H1 (cell line): Measurements from ENCODE around the gene DHCR7. TPM values are rescaled to one million over a fixed set of nuclear protein-coding genes. Genes with fewer than 3 reads are reported as not detected.

Experiments
- CTCF ChIA-PET: fragments of 300-600 bp; sonication (Branson Sonifier 250); formaldehyde crosslinking; loops from one replicate; lab custom pipeline; 2021; ENCODE audit not compliant: partially characterized antibody; lab: Charles Lee
- POLR2A ChIA-PET: fragments of 300-600 bp; sonication (Branson Sonifier 250); formaldehyde crosslinking; loops from one replicate; lab custom pipeline; 2021; ENCODE audit warnings: inconsistent platforms; ENCODE audit not compliant: partially characterized antibody; lab: Charles Lee
- DNase-seq, 2 experiments: peaks; one replicate each; pipeline versions ENCODE4 v3.0.0 to v3.0.0-alpha.2; 2010 to 2022; ENCODE audit warnings: low spot score in 2 of 2, low read depth in 1 of 2, mixed read lengths in 1 of 2
- FAIRE-seq: peaks from 2 replicates; lab custom pipeline; 2011; peaks lifted over from hg19 to GRCh38; lab: Jason Lieb, UNC
- H2AFZ ChIP-seq: 2 replicates; pipeline ENCODE4 v1.8.1; 2012; ENCODE audit warnings: low read length, inconsistent platforms
- H2AK5ac ChIP-seq: 2 replicates; pipeline ENCODE4 v1.6.1; 2013; ENCODE audit warnings: low read depth, low read length
- H2BK120ac ChIP-seq: replicated peaks from 2 replicates; pipeline ENCODE3; 2013; ENCODE audit warnings: low read depth, low read length, inconsistent platforms
- H2BK12ac ChIP-seq: 2 replicates; pipeline ENCODE4 v1.6.1; 2013; ENCODE audit warnings: low read depth, low read length
- H2BK15ac ChIP-seq: 2 replicates; pipeline ENCODE4 v1.6.1; 2013; ENCODE audit warnings: low read length
- H2BK20ac ChIP-seq: 2 replicates; pipeline ENCODE4 v1.6.1; 2013; ENCODE audit warnings: low read length
- H2BK5ac ChIP-seq: 2 replicates; pipeline ENCODE4 v1.6.1; 2013; ENCODE audit warnings: low read depth, low read length
- H3K14ac ChIP-seq: 2 replicates; pipeline ENCODE4 v1.6.1; 2013; ENCODE audit warnings: inconsistent platforms; ENCODE audit not compliant: insufficient read length
- H3K18ac ChIP-seq: 2 replicates; pipeline ENCODE4 v1.6.1; 2013; ENCODE audit warnings: low read length; ENCODE audit errors: extremely low read depth
- H3K23ac ChIP-seq: 2 replicates; pipeline ENCODE4 v1.6.1; 2013; ENCODE audit warnings: inconsistent platforms; ENCODE audit not compliant: insufficient read length
- H3K23me2 ChIP-seq: 2 replicates; pipeline ENCODE4 v1.6.1; 2013; ENCODE audit warnings: low read depth, low read length
- H3K27ac ChIP-seq: 2 replicates; pipeline ENCODE4 v1.6.1; 2011; ENCODE audit warnings: low read depth, low read length, inconsistent platforms
- H3K27me3 ChIP-seq, 4 experiments: replicated peaks in 1 of 4; 1 replicate in 1 of 4; 2 replicates in 3 of 4; pipeline versions ENCODE4 v1.6.1 to v1.8.1; 2011 to 2013; ENCODE audit warnings: low read length in 3 of 4, mild to moderate bottlenecking in 3 of 4, inconsistent platforms in 2 of 4, mixed read lengths in 2 of 4, moderate library complexity in 1 of 4; ENCODE audit not compliant: control insufficient read depth in 3 of 4, insufficient read depth in 3 of 4; ENCODE audit errors: extremely low read depth in 1 of 4
- H3K36me3 ChIP-seq, 4 experiments: 2 replicates each; pipeline versions ENCODE4 v1.6.1 to v1.8.1; 2011 to 2013; ENCODE audit warnings: mild to moderate bottlenecking in 4 of 4, low read length in 3 of 4, moderate library complexity in 2 of 4, control low read depth in 1 of 4, inconsistent platforms in 1 of 4; ENCODE audit not compliant: insufficient read depth in 4 of 4, control insufficient read depth in 2 of 4
- H3K4ac ChIP-seq: replicated peaks from 2 replicates; pipeline ENCODE3; 2013; ENCODE audit warnings: low read length, low read depth, mixed read lengths, inconsistent platforms; ENCODE audit not compliant: insufficient read length
- H3K4me1 ChIP-seq, 4 experiments: replicated peaks in 1 of 4; 1 replicate in 1 of 4; 2 replicates in 3 of 4; pipeline versions ENCODE4 v1.6.1 to v1.8.1; 2011 to 2013; ENCODE audit warnings: low read length in 3 of 4, inconsistent platforms in 2 of 4, mixed read lengths in 1 of 4; ENCODE audit not compliant: insufficient read depth in 4 of 4, control insufficient read depth in 3 of 4
- H3K4me2 ChIP-seq, 2 experiments: 2 replicates each; pipeline versions ENCODE4 v1.6.1 to v1.8.1; 2011 to 2013; ENCODE audit warnings: low read depth in 2 of 2, low read length in 2 of 2, control low read depth in 1 of 2, inconsistent platforms in 1 of 2, mild to moderate bottlenecking in 1 of 2; ENCODE audit not compliant: insufficient read depth in 1 of 2
- H3K4me3 ChIP-seq, 4 experiments: fragments of 200-600, 300-600 bp in 1 of 4; sonication (generic), shearing (Covaris generic), sonication (Bioruptor Twin) in 1 of 4; 2 replicates each; pipeline versions ENCODE4 v1.5.1 to v1.8.1; 2011 to 2016; ENCODE audit warnings: low read length in 4 of 4, low read depth in 3 of 4, control low read depth in 2 of 4, inconsistent platforms in 2 of 4, mild to moderate bottlenecking in 2 of 4, mixed read lengths in 1 of 4, moderate library complexity in 1 of 4; ENCODE audit not compliant: insufficient read depth in 2 of 4; ENCODE audit errors: extremely low read depth in 1 of 4
- H3K56ac ChIP-seq: replicated peaks from 2 replicates; pipeline ENCODE3; 2013; ENCODE audit warnings: low read depth, mild to moderate bottlenecking, mixed read lengths, low read length, inconsistent platforms; ENCODE audit not compliant: insufficient read length
- H3K79me1 ChIP-seq: 2 replicates; pipeline ENCODE4 v1.6.1; 2013; ENCODE audit warnings: low read depth, low read length, control low read depth
- H3K79me2 ChIP-seq, 2 experiments: 2 replicates each; pipeline versions ENCODE4 v1.6.1 to v1.8.1; 2012 to 2013; ENCODE audit warnings: low read length in 2 of 2, mild to moderate bottlenecking in 2 of 2, inconsistent platforms in 1 of 2; ENCODE audit not compliant: insufficient read depth in 2 of 2, control insufficient read depth in 1 of 2
- H3K9ac ChIP-seq, 4 experiments: replicated peaks in 1 of 4; 1 replicate in 1 of 4; 2 replicates in 3 of 4; pipeline versions ENCODE4 v1.6.1 to v1.8.1; 2011 to 2013; ENCODE audit warnings: low read depth in 3 of 4, low read length in 3 of 4, control low read depth in 2 of 4, mild to moderate bottlenecking in 2 of 4, moderate library complexity in 2 of 4, inconsistent platforms in 1 of 4; ENCODE audit errors: extremely low read depth in 1 of 4
- H3K9me3 ChIP-seq, 2 experiments: 2 replicates each; pipeline versions ENCODE4 v1.6.1 to v1.8.1; 2012 to 2013; ENCODE audit warnings: mild to moderate bottlenecking in 2 of 2, moderate library complexity in 2 of 2, control low read depth in 1 of 2, inconsistent platforms in 1 of 2, low read depth in 1 of 2, low read length in 1 of 2, mixed read lengths in 1 of 2; ENCODE audit not compliant: insufficient read depth in 2 of 2
- H4K20me1 ChIP-seq, 2 experiments: replicated peaks in 1 of 2; 2 replicates each; pipeline versions ENCODE3 to v1.8.1; 2011 to 2013; ENCODE audit warnings: inconsistent platforms in 2 of 2, low read length in 2 of 2, mild to moderate bottlenecking in 1 of 2; ENCODE audit not compliant: insufficient read depth in 2 of 2, control insufficient read depth in 1 of 2
- H4K5ac ChIP-seq: 2 replicates; pipeline ENCODE4 v1.6.1; 2013; ENCODE audit warnings: low read length, low read depth, mixed read lengths, inconsistent platforms; ENCODE audit not compliant: insufficient read length
- H4K8ac ChIP-seq: 2 replicates; pipeline ENCODE4 v1.8.0; 2013; ENCODE audit warnings: mild to moderate bottlenecking, moderate library complexity, low read length, inconsistent platforms; ENCODE audit not compliant: insufficient read depth; ENCODE audit errors: extremely low read depth
- H4K91ac ChIP-seq: replicated peaks from 2 replicates; pipeline ENCODE3; 2013; ENCODE audit warnings: low read length, mixed read lengths, inconsistent platforms; ENCODE audit not compliant: insufficient read length
- E2F6 ChIP-seq: IDR thresholded peaks from 2 replicates; pipeline ENCODE4 v1.6.1; 2012; ENCODE audit warnings: inconsistent platforms
- EZH2 ChIP-seq: fragments of 200-600 bp; sonication (generic); IDR thresholded peaks from 2 replicates; pipeline ENCODE4 v1.7.1; 2012; ENCODE audit warnings: low read depth, mild to moderate bottlenecking, moderate library complexity, low read length, inconsistent platforms; ENCODE audit not compliant: severe bottlenecking
- SP4 ChIP-seq: IDR thresholded peaks from 2 replicates; pipeline ENCODE4 v1.6.1; 2012; ENCODE audit warnings: low read length, inconsistent platforms
- YY1 ChIP-seq: IDR thresholded peaks from 2 replicates; pipeline ENCODE4 v1.6.1; 2011; ENCODE audit warnings: low read depth, mild to moderate bottlenecking, low read length
- WGBS, 2 experiments: shearing (Covaris generic) in 1 of 2; methylation state at CpG; one replicate each; pipeline versions ENCODE4 v1.1.6 to v1.1.7; 2013 to 2015; ENCODE audit warnings: low lambda C conversion rate in 2 of 2, mixed read lengths in 2 of 2, inconsistent platforms in 1 of 2, low coverage in 1 of 2, missing lambda C conversion rate in 1 of 2; ENCODE audit not compliant: insufficient replicate concordance in 2 of 2, insufficient coverage in 1 of 2, insufficient read length in 1 of 2; ENCODE audit errors: extremely low coverage in 1 of 2, missing lambda C conversion rate in 1 of 2; 5-methylcytosine and 5-hydroxymethylcytosine counted together
- polyA plus RNA-seq, 7 experiments: library from polyadenylated mRNA; depleted of rRNA in 3 of 7; stranded (reverse) in 5 of 7; unstranded in 2 of 7; fragments of >200 nt in 5 of 7; fragments of 200-250 nt in 2 of 7; gene quantifications; 1 replicate in 5 of 7; 2 replicates in 1 of 7; 4 replicates in 1 of 7; pipeline versions ENCODE4 v1.2.1 to v1.2.3, GENCODE V29; 2011 to 2013; ENCODE audit warnings: missing spikeins in 2 of 7, mixed read lengths in 2 of 7
- total RNA-seq: library from RNA; stranded (reverse); fragmentation: NEBNext Ultra II Directional; extraction: Animal tissue kit (Norgen Biotek cat#: 25700); gene quantifications from 2 replicates; pipeline ENCODE4 v1.2.1, GENCODE V29; 2021

Gene DHCR7
- total and polyA plus RNA-seq, 2 of the 8 experiments (the other 6 are each of a cell fraction or from before 2014, with no cell fraction given): 144 to 157 TPM

GRCh38 chr11:71444811-71445210 is 3.4 kb downstream of the DHCR7 start:
- Histone ChIP-seq H3K4me2 (no peak overlapping the region), H4K91ac (no peak overlapping the region), H3K36me3 (peaks cover 36 to 75% (median 56%) of the 10 kb centered on the region in 4 experiments), H3K27ac (no peak overlapping the region), H2BK120ac (no peak overlapping the region), H3K4ac (no peak overlapping the region), H3K23me2 (peaks cover 20% of the 10 kb centered on the region), H3K27me3 (no peaks in the 10 kb centered on the region)
- WGBS, 2 experiments: 96% methylated on average over 6 of the region's 6 CpGs; no CpG with 5 or more reads in 1 of the 2 experiments
- TF ChIP-seq EZH2 (no peak), YY1 (no peak), SP4 (no peak), E2F6 (no peak)
- TF ChIP-seq, all 59 proteins: peak for 0
- Histone ChIP-seq H3K9ac (no peak overlapping the region), H4K20me1 (peaks cover 5 to 31% of the 10 kb centered on the region in 2 experiments), H3K79me2 (peaks cover 0 to 41% of the 10 kb centered on the region in 2 experiments; a peak in 3 of 4 replicates), H3K23ac (no peak overlapping the region), H3K14ac (no peak overlapping the region), H2BK15ac (no peak overlapping the region), H3K18ac (no peak overlapping the region), H4K8ac (no peak overlapping the region), H3K9me3 (no peaks in the 10 kb centered on the region), H4K5ac (no peak overlapping the region), H3K56ac (no peak overlapping the region), H3K79me1 (peaks cover 18% of the 10 kb centered on the region), H2BK5ac (no peak overlapping the region), H3K4me1 (peaks cover 0 to 9% (median 2%) of the 10 kb centered on the region in 4 experiments; a peak in 3 of 7 replicates), H2AK5ac (no peak overlapping the region), H2AFZ (no peak overlapping the region), H3K4me3 (no peak overlapping the region), H2BK12ac (no peak overlapping the region), H2BK20ac (no peak overlapping the region)
- POLR2A ChIA-PET: no interaction called here
- DNase-seq (no peak), FAIRE-seq (no peak)
- CTCF ChIA-PET: interaction anchor here (1.0 to 1.4 kb wide), 2 partner anchors 22 to 73 kb away, joined by 3 to 4 read pairs; no protein-coding TSS in a partner anchor
